GM08714 (cell line): Measurements from ENCODE around the gene CDYL2.

ENCODE experiments used
- H3K4me3 ChIP-seq: fragments of 200-500 bp; sonication (Bioruptor generic); 2 replicates; pipeline ENCODE4 v1.5.1; 2014; ENCODE audit warnings: mild to moderate bottlenecking, low read length, inconsistent platforms
- ZNF274 ChIP-seq: IDR thresholded peaks from 2 replicates; pipeline ENCODE4 v1.6.1; 2012; ENCODE audit warnings: mild to moderate bottlenecking, low read depth, low read length

The CDYL2 gene

GRCh38 chr16:80640316-80640715 lies 164.1 kb downstream of the CDYL2 start:
- no peak overlapping the region for H3K4me3 ChIP-seq
- no peak for TF ChIP-seq ZNF274

GRCh38 chr16:80639636-80640035 lies 164.8 kb downstream of the CDYL2 start:
- TF ChIP-seq ZNF274, result no peak
- H3K4me3 ChIP-seq, result no peak overlapping the region

DNA sequence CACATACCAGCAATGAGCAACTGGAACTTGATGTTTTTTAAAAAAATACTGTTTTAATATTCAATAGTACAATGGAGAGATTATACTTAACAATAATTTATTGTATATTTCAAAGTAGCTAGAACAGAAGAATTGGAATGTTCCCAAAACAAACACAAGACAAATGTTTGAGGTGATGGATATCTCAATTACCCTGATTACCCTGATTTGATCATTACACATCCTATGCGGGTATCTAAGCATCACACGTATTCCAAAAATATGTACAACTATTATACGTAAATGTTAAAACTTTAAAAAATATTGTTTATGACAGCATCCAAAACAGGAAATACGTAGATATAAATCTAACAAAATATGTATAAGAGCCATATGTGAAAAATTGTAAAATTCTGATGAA lies 166.8 kb downstream of the CDYL2 start:
- no peak overlapping the region for H3K4me3 ChIP-seq
- no peak for TF ChIP-seq ZNF274

GRCh38 chr16:80631581-80631980 lies 172.8 kb downstream of the CDYL2 start:
- no peak for TF ChIP-seq ZNF274
- H3K4me3 ChIP-seq, result no peak overlapping the region

DNA sequence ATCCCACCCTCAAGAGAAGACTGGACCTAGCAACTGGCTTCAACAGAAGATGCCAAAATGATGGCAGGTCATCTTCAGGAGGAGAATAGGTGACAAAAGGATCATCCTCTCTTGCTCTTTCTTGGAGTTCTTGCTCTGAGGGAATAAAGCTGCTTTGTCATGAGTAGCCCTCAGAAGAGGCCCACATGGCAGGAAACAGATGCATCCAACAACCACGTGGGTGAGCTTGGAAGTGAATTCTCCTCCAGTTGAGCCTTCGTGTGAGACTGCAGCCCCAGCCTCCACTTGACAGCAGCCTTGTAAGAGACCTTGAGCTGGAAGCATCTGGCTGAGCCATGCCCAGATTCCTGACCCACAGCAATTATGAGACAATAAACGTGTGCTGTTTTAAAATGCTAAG lies 176.1 kb downstream of the CDYL2 start:
- TF ChIP-seq ZNF274, result no peak
- H3K4me3 ChIP-seq, result no peak overlapping the region

DNA sequence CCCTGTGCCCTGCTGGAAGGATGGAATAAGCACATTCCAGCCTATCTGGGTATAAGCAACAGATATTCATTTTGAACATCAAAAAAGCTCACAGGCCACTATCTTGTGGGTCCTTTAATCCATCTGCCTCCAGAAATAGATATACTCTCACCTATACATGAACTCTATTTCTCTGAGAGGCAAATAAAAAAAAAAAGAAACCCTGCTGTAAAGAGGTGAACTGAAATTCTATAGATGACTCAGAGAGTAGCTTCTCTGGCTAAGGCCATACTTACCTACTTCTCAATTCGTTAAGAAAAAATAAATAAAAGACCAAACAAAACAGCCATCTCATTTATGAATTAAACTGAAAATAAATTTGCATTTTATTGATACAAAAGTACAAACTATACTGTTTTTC lies 177.3 kb downstream of the CDYL2 start:
- no peak overlapping the region for H3K4me3 ChIP-seq
- TF ChIP-seq ZNF274, result no peak

- TF ChIP-seq ZNF274, result no peak
- H3K4me3 ChIP-seq, result no peak overlapping the region
Observed at GRCh38 chr16:80623376-80623775, 181.0 kb downstream of the CDYL2 start.

DNA sequence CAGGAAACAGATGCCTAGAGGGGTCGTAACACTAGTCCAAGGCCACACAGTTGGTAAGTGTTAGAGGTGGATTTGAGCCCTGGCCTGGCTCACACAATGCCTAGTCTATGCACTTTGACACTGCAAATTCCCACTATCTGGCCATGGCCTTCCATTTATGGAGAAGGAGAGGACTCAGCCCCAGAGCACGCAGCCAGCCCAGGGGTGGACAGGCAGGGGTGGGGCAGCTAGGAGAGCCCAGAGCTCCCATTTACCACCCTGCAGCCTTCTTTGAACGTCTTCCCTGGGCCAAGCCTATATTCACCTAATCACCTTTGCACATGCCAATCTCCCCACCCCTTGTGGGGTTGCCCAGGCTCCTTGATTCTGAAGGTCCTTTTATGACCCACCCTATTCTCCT lies 182.4 kb downstream of the CDYL2 start:
- no peak for TF ChIP-seq ZNF274
- no peak overlapping the region for H3K4me3 ChIP-seq

- TF ChIP-seq ZNF274, result no peak
- no peak overlapping the region for H3K4me3 ChIP-seq
Observed at GRCh38 chr16:80620736-80621605, 183.4 kb downstream of the CDYL2 start.

DNA sequence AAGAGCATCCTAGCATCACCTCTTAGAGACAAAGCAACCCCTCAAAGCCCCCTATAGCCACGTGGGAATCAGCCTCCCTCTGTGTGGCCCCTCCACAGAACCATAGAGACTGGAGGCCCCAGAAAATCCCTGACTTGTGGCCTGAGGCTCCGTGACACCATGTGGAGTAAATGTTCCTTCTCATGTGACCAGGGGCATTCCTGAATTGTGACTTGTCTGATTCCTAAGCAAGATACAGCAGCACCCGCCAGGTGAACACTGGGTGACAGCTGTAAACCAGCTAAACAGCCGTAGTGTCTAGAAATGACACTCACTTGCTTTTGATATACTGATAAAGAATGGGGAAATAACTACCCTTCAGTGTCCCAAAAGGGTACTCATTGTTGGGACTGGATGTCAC lies 184.6 kb downstream of the CDYL2 start:
- H3K4me3 ChIP-seq, result no peak overlapping the region
- no peak for TF ChIP-seq ZNF274

- no peak overlapping the region for H3K4me3 ChIP-seq
- no peak for TF ChIP-seq ZNF274
Observed at GRCh38 chr16:80618862-80619648, 185.3 kb downstream of the CDYL2 start.

DNA sequence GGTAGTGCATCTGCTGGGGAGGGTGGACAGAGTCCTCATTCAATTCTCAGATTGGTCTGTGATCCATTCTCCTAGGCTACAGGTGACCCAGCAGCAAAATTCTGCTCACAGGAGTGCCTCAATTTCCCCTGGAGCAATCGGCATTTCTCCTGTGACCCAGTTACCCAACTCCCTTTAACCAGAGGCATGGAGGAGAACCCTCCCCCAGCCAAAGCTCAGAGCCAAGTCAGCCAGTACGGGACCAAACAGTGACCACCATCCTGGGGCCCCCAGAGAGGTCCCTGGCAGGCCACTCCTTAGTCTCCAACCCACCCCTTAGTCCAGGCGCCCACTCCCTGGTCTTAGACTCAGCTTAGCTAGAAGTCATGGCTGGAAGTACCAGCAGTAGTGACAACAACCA lies 188.0 kb downstream of the CDYL2 start:
- no peak overlapping the region for H3K4me3 ChIP-seq
- no peak for TF ChIP-seq ZNF274

DNA sequence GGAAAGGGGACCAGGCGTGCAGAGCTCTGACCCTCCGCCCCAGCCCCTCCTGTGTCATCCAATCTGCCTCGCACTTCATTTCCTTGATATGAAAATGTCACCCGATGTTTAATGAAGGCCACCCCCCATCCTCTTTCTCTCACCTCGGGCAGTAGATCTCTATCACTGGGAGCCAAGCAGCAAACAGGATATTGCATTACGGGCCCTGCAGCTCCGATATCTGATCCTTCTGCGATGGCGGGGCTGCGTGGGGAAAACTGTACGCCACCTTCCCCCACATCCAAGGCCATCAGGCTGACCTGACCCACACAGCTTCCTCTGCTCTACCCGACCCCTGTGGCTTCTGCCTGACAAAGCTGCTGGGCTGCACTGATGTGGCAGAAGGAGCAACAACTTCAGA lies 188.7 kb downstream of the CDYL2 start:
- no peak for TF ChIP-seq ZNF274
- H3K4me3 ChIP-seq, result no peak overlapping the region

GRCh38 chr16:80614908-80615671 lies 189.3 kb downstream of the CDYL2 start:
- H3K4me3 ChIP-seq, result no peak overlapping the region
- no peak for TF ChIP-seq ZNF274
